Colonic mucosa (tissue), 4 donors: Measurements from ENCODE around the gene GXYLT2. TPM values are rescaled to one million over a fixed set of nuclear protein-coding genes. Genes with fewer than 3 reads are reported as not detected.

ENCODE experiments used
- DNase-seq: peaks from one replicate; pipeline ENCODE4 v3.0.0-alpha.2; 2020
- H3K27ac ChIP-seq: fragments of 200-600 bp; one replicate; pipeline ENCODE4 v1.8.0; 2021
- H3K27me3 ChIP-seq: fragments of 200-600 bp; one replicate; pipeline ENCODE4 v1.8.0; 2021
- H3K36me3 ChIP-seq: fragments of 200-600 bp; one replicate; pipeline ENCODE4 v1.8.0; 2021
- H3K4me1 ChIP-seq: fragments of 200-600 bp; one replicate; pipeline ENCODE4 v1.8.0; 2021; ENCODE audit warnings: mild to moderate bottlenecking
- H3K4me3 ChIP-seq: fragments of 200-600 bp; one replicate; pipeline ENCODE4 v1.8.0; 2021
- H3K9ac ChIP-seq, 2 donors: one replicate each; pipeline ENCODE4 v1.7.0; 2013; ENCODE audit warnings: control low read depth in 2 of 2, low read depth in 2 of 2, low read length in 2 of 2
- H3K9me3 ChIP-seq: fragments of 200-600 bp; one replicate; pipeline ENCODE4 v1.8.0; 2021
- CTCF ChIP-seq: fragments of 200-600 bp; IDR thresholded peaks from one replicate; pipeline ENCODE4 v1.8.0; 2022; ENCODE audit warnings: antibody characterized with exemption, mild to moderate bottlenecking
- intact Hi-C: fragments of 100-400 bp; cut with DNase I; formaldehyde crosslinking; loops from one replicate; pipeline ENCODE4 v1.14.1; 2022
- total RNA-seq, 2 donors: library from RNA; stranded (reverse); fragmentation: NEBNext Ultra II Directional in 1 of 2; extraction: Animal tissue kit (Norgen Biotek cat#: 25700) in 1 of 2; gene quantifications; one replicate each; pipeline ENCODE4 v1.2.1, GENCODE V29; 2021
- donor health status: healthy.
- donor health status: DM: no; HTN: no; CAD: no.
- donor health status: DM: no; HTN: no; CAD: no.

The GXYLT2 gene
- total RNA-seq, 2 donors from 2014 or later, result 7.3 to 8.4 TPM

GRCh38 chr3:72847751-72848702 is 39.8 kb upstream of the GXYLT2 start, which contains the start of gene SHQ1:
Gene SHQ1, minus strand, starts transcription at chr3:72848445. Its CDS starts 105 bp downstream, at chr3:72848340.
- TF ChIP-seq CTCF, result no peak
- no peaks in the 10 kb centered on the region for H3K27me3 ChIP-seq
- H3K4me3 ChIP-seq, result peak within 1 kb of the TSS; percentile 74
- H3K4me1 ChIP-seq, result peaks cover 7% of the 10 kb centered on the region
- intact Hi-C loops, result loop anchor here (10.0 kb wide), 1 partner anchor 207 kb away; no protein-coding TSS in a partner anchor
- no peaks in the 10 kb centered on the region for H3K9me3 ChIP-seq
- H3K36me3 ChIP-seq, result no peaks in the 10 kb centered on the region
- peak; percentile 99 for DNase-seq
- peak within 1 kb of the TSS; percentile 79 to 91 for H3K9ac ChIP-seq
- peak within 1 kb of the TSS; percentile 11 for H3K27ac ChIP-seq

GRCh38 chr3:72848703-72849081 is 39.2 kb upstream of the GXYLT2 start:
- intact Hi-C loops, result loop anchor here (10.0 kb wide), 1 partner anchor 206 kb away; no protein-coding TSS in a partner anchor
- Histone ChIP-seq H3K27ac (no peak overlapping the region), H3K9ac (peak overlapping the region in 1 of 2 donors; percentile 91)

GRCh38 chr3:72855001-72855400 is 32.8 kb upstream of the GXYLT2 start:
- no peaks in the 10 kb centered on the region for H3K27me3 ChIP-seq
- DNase-seq, result no peak
- no peak overlapping the region for H3K27ac ChIP-seq
- intact Hi-C loops, result no loop called here
- H3K36me3 ChIP-seq, result no peaks in the 10 kb centered on the region
- H3K4me3 ChIP-seq, result no peak overlapping the region
- H3K4me1 ChIP-seq, result no peaks in the 10 kb centered on the region
- no peak for TF ChIP-seq CTCF
- H3K9ac ChIP-seq, result no peak overlapping the region
- no peaks in the 10 kb centered on the region for H3K9me3 ChIP-seq

More at GRCh38 chr3:72848703-72849081, 39.2 kb upstream of the GXYLT2 start:
- peaks cover 7% of the 10 kb centered on the region for H3K4me1 ChIP-seq
- H3K36me3 ChIP-seq, result no peaks in the 10 kb centered on the region
- no peak for DNase-seq
- H3K9me3 ChIP-seq, result no peaks in the 10 kb centered on the region
- no peaks in the 10 kb centered on the region for H3K27me3 ChIP-seq
- no peak for TF ChIP-seq CTCF
- peak overlapping the region; percentile 74 for H3K4me3 ChIP-seq

GRCh38 chr3:72860053-72860452 is 27.8 kb upstream of the GXYLT2 start:
- H3K4me1 ChIP-seq, result no peaks in the 10 kb centered on the region
- H3K9me3 ChIP-seq, result no peaks in the 10 kb centered on the region
- no peaks in the 10 kb centered on the region for H3K27me3 ChIP-seq
- no peaks in the 10 kb centered on the region for H3K36me3 ChIP-seq
- intact Hi-C loops, result no loop called here
- no peak for TF ChIP-seq CTCF
- no peak for DNase-seq
- H3K9ac ChIP-seq, result no peak overlapping the region
- no peak overlapping the region for H3K27ac ChIP-seq
- H3K4me3 ChIP-seq, result no peak overlapping the region

- DNase-seq, result no peak
- H3K4me1 ChIP-seq, result no peaks in the 10 kb centered on the region
- H3K9me3 ChIP-seq, result no peaks in the 10 kb centered on the region
- intact Hi-C loops, result no loop called here
- H3K36me3 ChIP-seq, result no peaks in the 10 kb centered on the region
- H3K9ac ChIP-seq, result no peak overlapping the region
- H3K4me3 ChIP-seq, result no peak overlapping the region
- H3K27ac ChIP-seq, result no peak overlapping the region
- TF ChIP-seq CTCF, result no peak
- no peaks in the 10 kb centered on the region for H3K27me3 ChIP-seq
Measured at GRCh38 chr3:72860846-72861245, 27.0 kb upstream of the GXYLT2 start.
